ENCODE measurements around the gene AFF3.

The AFF3 gene

DNA sequence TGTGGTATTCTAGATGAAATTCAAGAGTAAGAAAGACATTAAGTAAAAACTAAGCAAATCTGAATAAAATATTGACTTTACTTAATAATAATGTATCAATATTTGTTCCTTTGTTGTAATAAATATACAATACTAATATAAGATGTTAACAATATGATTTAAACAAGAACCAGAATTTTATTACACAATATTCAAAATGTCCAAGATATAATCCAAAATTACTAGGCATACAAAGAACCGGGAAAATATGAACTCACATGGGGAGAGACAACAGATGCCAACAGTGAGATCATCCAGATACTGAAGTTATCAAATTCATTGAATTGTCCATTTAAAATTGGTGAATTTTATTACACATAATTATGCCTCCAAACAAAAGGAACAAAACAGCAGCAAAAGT is 286.3 kb downstream of the AFF3 start (continued):
- TF ChIP-seq SNAI2 (CRISPR knock-in tag; IDR thresholded peaks at IDR 0.05) (no peak), ZNF70 (CRISPR knock-in tag; IDR thresholded peaks at IDR 0.05) (no peak), ZFP3 (CRISPR knock-in tag; IDR thresholded peaks at IDR 0.05) (no peak), RARB (CRISPR knock-in tag; IDR thresholded peaks at IDR 0.05) (no peak), ZNF565 (CRISPR knock-in tag; conservative IDR thresholded peaks at IDR 0.05; ENCODE audit: low read depth) (no peak), ZFP30 (CRISPR knock-in tag; IDR thresholded peaks at IDR 0.05) (no peak), CSDC2 (CRISPR knock-in tag; IDR thresholded peaks at IDR 0.05) (no peak), TOX (CRISPR knock-in tag; IDR thresholded peaks at IDR 0.05; ENCODE audit: borderline replicate concordance) (no peak)

DNA sequence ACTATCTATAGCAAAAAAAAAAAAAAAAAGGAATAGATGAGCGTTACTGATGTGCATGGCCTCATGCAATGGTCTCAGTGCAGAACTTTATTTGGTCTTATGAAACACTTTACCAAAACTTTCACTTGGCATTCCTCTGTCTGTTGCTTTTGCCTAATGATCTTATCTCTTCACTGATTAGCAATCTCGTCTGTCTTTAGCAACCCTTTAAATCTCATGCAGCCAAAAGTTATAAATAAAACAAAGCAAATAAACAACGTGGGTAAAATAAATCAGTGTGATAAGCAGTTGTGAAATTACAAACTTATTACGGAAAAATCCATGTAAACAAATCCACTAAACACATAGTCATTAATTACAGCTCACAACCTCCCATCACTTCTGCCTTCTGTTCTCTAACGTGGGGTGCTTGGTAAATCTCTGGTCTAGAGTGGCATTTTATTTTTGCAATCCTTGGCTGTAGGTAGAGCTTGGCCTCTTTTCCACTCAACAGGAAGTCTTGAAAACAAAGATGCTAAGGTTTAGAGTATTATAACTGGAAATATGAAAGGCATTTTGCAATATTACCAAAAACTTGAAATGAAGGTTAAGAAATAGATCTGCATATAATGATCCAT is 288.0 kb downstream of the AFF3 start:
- TF ChIP-seq ESRRG (CRISPR knock-in tag; IDR thresholded peaks at IDR 0.05), result no peak
- TF ChIP-seq, protein P1, sequence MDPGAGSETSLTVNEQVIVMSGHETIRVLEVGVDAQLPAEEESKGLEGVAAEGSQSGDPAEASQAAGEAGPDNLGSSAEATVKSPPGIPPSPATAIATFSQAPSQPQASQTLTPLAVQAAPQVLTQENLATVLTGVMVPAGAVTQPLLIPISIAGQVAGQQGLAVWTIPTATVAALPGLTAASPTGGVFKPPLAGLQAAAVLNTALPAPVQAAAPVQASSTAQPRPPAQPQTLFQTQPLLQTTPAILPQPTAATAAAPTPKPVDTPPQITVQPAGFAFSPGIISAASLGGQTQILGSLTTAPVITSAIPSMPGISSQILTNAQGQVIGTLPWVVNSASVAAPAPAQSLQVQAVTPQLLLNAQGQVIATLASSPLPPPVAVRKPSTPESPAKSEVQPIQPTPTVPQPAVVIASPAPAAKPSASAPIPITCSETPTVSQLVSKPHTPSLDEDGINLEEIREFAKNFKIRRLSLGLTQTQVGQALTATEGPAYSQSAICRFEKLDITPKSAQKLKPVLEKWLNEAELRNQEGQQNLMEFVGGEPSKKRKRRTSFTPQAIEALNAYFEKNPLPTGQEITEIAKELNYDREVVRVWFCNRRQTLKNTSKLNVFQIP (CRISPR knock-in tag; IDR thresholded peaks at IDR 0.05; ENCODE audit: borderline replicate concordance, low read depth), result no peak
- TF ChIP-seq ISL1 (CRISPR knock-in tag; IDR thresholded peaks at IDR 0.05), result no peak
- no peak for TF ChIP-seq TOX (CRISPR knock-in tag; IDR thresholded peaks at IDR 0.05; ENCODE audit: borderline replicate concordance)
- TF ChIP-seq GLIS3 (CRISPR knock-in tag; IDR thresholded peaks at IDR 0.05), result no peak
- TF ChIP-seq ZFP30 (CRISPR knock-in tag; IDR thresholded peaks at IDR 0.05), result no peak
- TF ChIP-seq ZC3H10 (CRISPR knock-in tag; IDR thresholded peaks at IDR 0.05), result no peak
- TF ChIP-seq ZNF8 (CRISPR knock-in tag; IDR thresholded peaks at IDR 0.05), result no peak
- ATAC-seq, result no peak

DNA sequence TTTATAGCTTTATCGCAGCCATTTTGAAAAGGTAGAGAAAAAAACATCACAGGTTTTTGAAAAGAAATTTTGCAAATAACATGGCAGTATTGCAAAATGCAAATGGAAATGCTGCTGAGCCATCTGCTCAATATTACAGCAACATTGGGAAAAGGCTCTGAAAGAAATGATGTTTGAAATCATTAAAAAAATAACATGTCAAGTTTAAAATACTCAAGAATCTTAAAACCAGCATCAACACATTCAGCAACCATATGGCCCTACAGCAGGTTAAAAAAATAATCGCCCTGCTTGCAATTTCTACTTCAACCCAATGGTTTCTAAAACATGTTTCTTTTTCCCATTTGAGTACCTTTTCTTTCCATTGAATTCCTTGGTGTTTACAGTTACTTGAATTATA is 289.4 kb downstream of the AFF3 start:
- no peak for ATAC-seq
- no peak for TF ChIP-seq ARNTL (CRISPR knock-in tag; IDR thresholded peaks at IDR 0.05; ENCODE audit: borderline replicate concordance, low read depth)
- TF ChIP-seq, protein P1 (CRISPR knock-in tag; IDR thresholded peaks at IDR 0.05; ENCODE audit: borderline replicate concordance, low read depth), result no peak
- TF ChIP-seq ZC3H10 (CRISPR knock-in tag; IDR thresholded peaks at IDR 0.05), result no peak
- TF ChIP-seq ZNF70 (CRISPR knock-in tag; IDR thresholded peaks at IDR 0.05), result no peak

DNA sequence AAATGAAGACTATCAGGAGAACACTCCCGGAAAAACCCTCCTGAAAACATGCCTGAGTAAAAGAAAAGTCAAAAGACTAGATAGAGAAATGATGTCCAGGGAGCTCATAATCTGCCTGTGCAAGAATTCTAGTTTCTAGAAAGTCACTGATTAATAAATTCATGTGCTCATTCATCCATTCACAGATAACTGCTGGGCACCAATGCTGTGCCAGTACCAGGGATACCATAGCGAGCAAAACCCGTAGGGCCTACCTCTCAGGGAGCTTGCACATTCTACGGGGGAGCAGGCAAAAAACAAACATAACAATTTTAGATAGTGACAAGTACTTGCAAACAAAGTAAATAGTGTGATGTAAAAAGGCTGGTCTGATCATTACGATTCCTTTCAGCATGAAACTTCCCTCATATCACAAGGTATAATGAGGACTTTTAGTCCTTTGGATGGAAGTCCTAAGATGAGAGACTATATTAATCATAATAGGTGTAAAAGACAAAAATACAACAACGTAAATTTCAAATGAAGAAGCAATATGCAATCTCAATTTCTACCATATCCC is 289.9 kb downstream of the AFF3 start:
- TF ChIP-seq GLIS3 (CRISPR knock-in tag; IDR thresholded peaks at IDR 0.05) (no peak), ZNF8 (CRISPR knock-in tag; IDR thresholded peaks at IDR 0.05) (no peak), ZFP3 (CRISPR knock-in tag; IDR thresholded peaks at IDR 0.05) (no peak), TCF4 (CRISPR knock-in tag; IDR thresholded peaks at IDR 0.05; ENCODE audit: borderline replicate concordance) (no peak), CSDC2 (CRISPR knock-in tag; IDR thresholded peaks at IDR 0.05) (no peak), TOX (CRISPR knock-in tag; IDR thresholded peaks at IDR 0.05; ENCODE audit: borderline replicate concordance) (no peak), ISL1 (CRISPR knock-in tag; IDR thresholded peaks at IDR 0.05) (no peak), SNAI2 (CRISPR knock-in tag; IDR thresholded peaks at IDR 0.05) (no peak), ZNF565 (CRISPR knock-in tag; conservative IDR thresholded peaks at IDR 0.05; ENCODE audit: low read depth) (no peak), ARNTL (CRISPR knock-in tag; IDR thresholded peaks at IDR 0.05; ENCODE audit: borderline replicate concordance, low read depth) (no peak), OSR1 (CRISPR knock-in tag; IDR thresholded peaks at IDR 0.05) (no peak)
- TF ChIP-seq, protein P2, sequence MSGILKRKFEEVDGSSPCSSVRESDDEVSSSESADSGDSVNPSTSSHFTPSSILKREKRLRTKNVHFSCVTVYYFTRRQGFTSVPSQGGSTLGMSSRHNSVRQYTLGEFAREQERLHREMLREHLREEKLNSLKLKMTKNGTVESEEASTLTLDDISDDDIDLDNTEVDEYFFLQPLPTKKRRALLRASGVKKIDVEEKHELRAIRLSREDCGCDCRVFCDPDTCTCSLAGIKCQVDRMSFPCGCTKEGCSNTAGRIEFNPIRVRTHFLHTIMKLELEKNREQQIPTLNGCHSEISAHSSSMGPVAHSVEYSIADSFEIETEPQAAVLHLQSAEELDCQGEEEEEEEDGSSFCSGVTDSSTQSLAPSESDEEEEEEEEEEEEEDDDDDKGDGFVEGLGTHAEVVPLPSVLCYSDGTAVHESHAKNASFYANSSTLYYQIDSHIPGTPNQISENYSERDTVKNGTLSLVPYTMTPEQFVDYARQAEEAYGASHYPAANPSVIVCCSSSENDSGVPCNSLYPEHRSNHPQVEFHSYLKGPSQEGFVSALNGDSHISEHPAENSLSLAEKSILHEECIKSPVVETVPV (CRISPR knock-in tag; IDR thresholded peaks at IDR 0.05), result no peak
- no peak for ATAC-seq

DNA sequence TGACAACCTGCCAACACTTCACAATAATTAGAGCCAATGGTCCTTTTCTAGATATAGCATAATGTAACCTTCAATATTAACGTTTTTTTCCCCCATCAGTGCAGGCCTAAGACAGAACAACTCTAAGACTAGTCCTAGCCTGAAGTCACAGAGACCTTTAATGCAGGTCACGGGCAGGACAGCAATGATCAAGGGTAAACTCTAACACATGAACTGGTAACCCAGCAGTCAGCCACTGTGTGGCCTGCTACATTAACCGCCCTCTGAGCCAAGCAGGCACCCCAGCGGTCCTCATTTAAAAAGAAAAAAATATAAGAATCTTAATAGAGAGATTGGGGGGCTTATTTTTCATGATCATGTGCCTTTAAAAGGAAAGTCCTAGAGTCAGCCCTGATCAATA is 290.6 kb downstream of the AFF3 start:
- ATAC-seq, result no peak
- TF ChIP-seq ZFP3 (CRISPR knock-in tag; IDR thresholded peaks at IDR 0.05), result no peak
- no peak for TF ChIP-seq BACH2 (CRISPR knock-in tag; IDR thresholded peaks at IDR 0.05; ENCODE audit: borderline replicate concordance)
- TF ChIP-seq, protein P3, sequence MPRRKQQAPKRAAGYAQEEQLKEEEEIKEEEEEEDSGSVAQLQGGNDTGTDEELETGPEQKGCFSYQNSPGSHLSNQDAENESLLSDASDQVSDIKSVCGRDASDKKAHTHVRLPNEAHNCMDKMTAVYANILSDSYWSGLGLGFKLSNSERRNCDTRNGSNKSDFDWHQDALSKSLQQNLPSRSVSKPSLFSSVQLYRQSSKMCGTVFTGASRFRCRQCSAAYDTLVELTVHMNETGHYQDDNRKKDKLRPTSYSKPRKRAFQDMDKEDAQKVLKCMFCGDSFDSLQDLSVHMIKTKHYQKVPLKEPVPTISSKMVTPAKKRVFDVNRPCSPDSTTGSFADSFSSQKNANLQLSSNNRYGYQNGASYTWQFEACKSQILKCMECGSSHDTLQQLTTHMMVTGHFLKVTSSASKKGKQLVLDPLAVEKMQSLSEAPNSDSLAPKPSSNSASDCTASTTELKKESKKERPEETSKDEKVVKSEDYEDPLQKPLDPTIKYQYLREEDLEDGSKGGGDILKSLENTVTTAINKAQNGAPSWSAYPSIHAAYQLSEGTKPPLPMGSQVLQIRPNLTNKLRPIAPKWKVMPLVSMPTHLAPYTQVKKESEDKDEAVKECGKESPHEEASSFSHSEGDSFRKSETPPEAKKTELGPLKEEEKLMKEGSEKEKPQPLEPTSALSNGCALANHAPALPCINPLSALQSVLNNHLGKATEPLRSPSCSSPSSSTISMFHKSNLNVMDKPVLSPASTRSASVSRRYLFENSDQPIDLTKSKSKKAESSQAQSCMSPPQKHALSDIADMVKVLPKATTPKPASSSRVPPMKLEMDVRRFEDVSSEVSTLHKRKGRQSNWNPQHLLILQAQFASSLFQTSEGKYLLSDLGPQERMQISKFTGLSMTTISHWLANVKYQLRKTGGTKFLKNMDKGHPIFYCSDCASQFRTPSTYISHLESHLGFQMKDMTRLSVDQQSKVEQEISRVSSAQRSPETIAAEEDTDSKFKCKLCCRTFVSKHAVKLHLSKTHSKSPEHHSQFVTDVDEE (CRISPR knock-in tag; IDR thresholded peaks at IDR 0.05), result no peak
- no peak for TF ChIP-seq CSDC2 (CRISPR knock-in tag; IDR thresholded peaks at IDR 0.05)
- TF ChIP-seq ISL1 (CRISPR knock-in tag; IDR thresholded peaks at IDR 0.05), result no peak
- TF ChIP-seq, protein P4, sequence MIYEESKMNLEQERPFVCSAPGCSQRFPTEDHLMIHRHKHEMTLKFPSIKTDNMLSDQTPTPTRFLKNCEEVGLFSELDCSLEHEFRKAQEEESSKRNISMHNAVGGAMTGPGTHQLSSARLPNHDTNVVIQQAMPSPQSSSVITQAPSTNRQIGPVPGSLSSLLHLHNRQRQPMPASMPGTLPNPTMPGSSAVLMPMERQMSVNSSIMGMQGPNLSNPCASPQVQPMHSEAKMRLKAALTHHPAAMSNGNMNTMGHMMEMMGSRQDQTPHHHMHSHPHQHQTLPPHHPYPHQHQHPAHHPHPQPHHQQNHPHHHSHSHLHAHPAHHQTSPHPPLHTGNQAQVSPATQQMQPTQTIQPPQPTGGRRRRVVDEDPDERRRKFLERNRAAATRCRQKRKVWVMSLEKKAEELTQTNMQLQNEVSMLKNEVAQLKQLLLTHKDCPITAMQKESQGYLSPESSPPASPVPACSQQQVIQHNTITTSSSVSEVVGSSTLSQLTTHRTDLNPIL (CRISPR knock-in tag; IDR thresholded peaks at IDR 0.05; ENCODE audit: low read depth), result no peak
- TF ChIP-seq ZNF70 (CRISPR knock-in tag; IDR thresholded peaks at IDR 0.05), result no peak

Data from SK-N-SH treated with all-trans-retinoic acid at 6 μM for 48 hours (cell line).